K562 (cell line): ENCODE data around the gene GRAMD2A. TPM values are rescaled to one million over a fixed set of nuclear protein-coding genes. Genes with fewer than 3 reads are reported as not detected.

Experiments
- BRD9 ChIP-seq: fragments of 450-650 bp; IDR thresholded peaks from 2 replicates; pipeline ENCODE4 v1.6.1; 2018; ENCODE audit warnings: low read depth; ENCODE audit not compliant: partially characterized antibody
- CBFA2T3 ChIP-seq: fragments of 450-650 bp; IDR thresholded peaks from 2 replicates; pipeline ENCODE4 v1.6.1; 2017
- CHAMP1 ChIP-seq: fragments of 450-650 bp; IDR thresholded peaks from 2 replicates; pipeline ENCODE4 v1.6.1; 2016; ENCODE audit warnings: mild to moderate bottlenecking
- GATAD2A ChIP-seq: fragments of 450-650 bp; IDR thresholded peaks from 2 replicates; pipeline ENCODE4 v1.6.1; 2017
- HCFC1 ChIP-seq: IDR thresholded peaks from 2 replicates; pipeline ENCODE4 v1.6.1; 2012; ENCODE audit warnings: low read depth, low read length, improper control_type of control experiment
- MTF1 ChIP-seq: fragments of 250-450 bp; sonication (Bioruptor Pico); IDR thresholded peaks from 2 replicates; pipeline ENCODE4 v1.9.0; 2021; ENCODE audit warnings: moderate library complexity, mild to moderate bottlenecking, inconsistent platforms, borderline replicate concordance
- NKRF ChIP-seq: fragments of 450-650 bp; IDR thresholded peaks from 2 replicates; pipeline ENCODE4 v1.6.1; 2016; ENCODE audit warnings: borderline replicate concordance
- NONO ChIP-seq, 2 experiments: fragments of 200-400 bp in 1 of 2; fragments of 450-650 bp in 1 of 2; formaldehyde crosslinking in 1 of 2; IDR thresholded peaks; 2 replicates each; pipeline ENCODE4 v1.6.1; 2017; ENCODE audit warnings: low read depth in 2 of 2, mild to moderate bottlenecking in 2 of 2, moderate library complexity in 2 of 2, low read length in 1 of 2
- NR2C2 ChIP-seq, 2 experiments: fragments of 200-800 bp in 1 of 2; sonication (Bioruptor generic) in 1 of 2; sonication (generic) in 1 of 2; formaldehyde crosslinking in 1 of 2; IDR thresholded peaks; 2 replicates each; pipeline versions ENCODE4 v1.6.1 to v1.8.0; 2016 to 2022; ENCODE audit warnings: mild to moderate bottlenecking in 1 of 2, missing compliant biosample characterization in 1 of 2, missing genetic modification characterization in 1 of 2, missing genetic modification reagents in 1 of 2
- PBX2 ChIP-seq, 2 experiments: IDR thresholded peaks in 1 of 2; conservative IDR thresholded peaks in 1 of 2; 2 replicates each; pipeline ENCODE4 v1.6.1; 2016; ENCODE audit warnings: low read depth in 2 of 2, mild to moderate bottlenecking in 1 of 2, missing compliant biosample characterization in 1 of 2, missing genetic modification characterization in 1 of 2, moderate library complexity in 1 of 2
- POLR2G ChIP-seq: fragments of 200-400 bp; formaldehyde crosslinking; IDR thresholded peaks from 2 replicates; pipeline ENCODE4 v1.6.1; 2017; ENCODE audit warnings: low read depth, mild to moderate bottlenecking, antibody characterized with exemption, low read length, moderate library complexity
- SRF ChIP-seq, 2 experiments: fragments of 250-450, 450-650 bp in 1 of 2; sonication (Bioruptor Pico) in 1 of 2; sonication (generic) in 1 of 2; formaldehyde crosslinking; IDR thresholded peaks; 2 replicates each; pipeline versions ENCODE4 v1.5.0 to v1.5.1; 2020 to 2022; ENCODE audit warnings: mild to moderate bottlenecking in 1 of 2, missing genetic modification reagents in 1 of 2
- SRSF3 ChIP-seq: fragments of 200-400 bp; formaldehyde crosslinking; IDR thresholded peaks from 2 replicates; pipeline ENCODE4 v1.6.1; 2016; ENCODE audit warnings: mild to moderate bottlenecking, low read length, moderate library complexity; ENCODE audit not compliant: insufficient read depth
- U2AF2 ChIP-seq: fragments of 200-400 bp; formaldehyde crosslinking; optimal IDR thresholded peaks from 2 replicates; pipeline ENCODE3; 2017; ENCODE audit warnings: low read depth, mild to moderate bottlenecking, low read length
- ZBTB1 ChIP-seq: sonication (generic); formaldehyde crosslinking; IDR thresholded peaks from 2 replicates; pipeline ENCODE4 v1.8.1; 2023; ENCODE audit warnings: missing genetic modification reagents, low read depth, mild to moderate bottlenecking, borderline replicate concordance
- ZNF274 ChIP-seq: IDR thresholded peaks from 2 replicates; pipeline ENCODE4 v1.6.1; 2011; ENCODE audit warnings: low read depth, mild to moderate bottlenecking, low read length, moderate library complexity, borderline replicate concordance
- ZNF740 ChIP-seq, 3 experiments: fragments of 200-800 bp in 1 of 3; sonication (Bioruptor generic) in 1 of 3; sonication (generic) in 1 of 3; formaldehyde crosslinking in 1 of 3; IDR thresholded peaks; 2 replicates each; pipeline versions ENCODE4 v1.6.1 to v1.8.0; 2016 to 2022; ENCODE audit warnings: mild to moderate bottlenecking in 2 of 3, missing compliant biosample characterization in 2 of 3, missing genetic modification characterization in 2 of 3, missing genetic modification reagents in 1 of 3
- ZSCAN29 ChIP-seq: fragments of 450-650 bp; IDR thresholded peaks from 2 replicates; pipeline ENCODE4 v1.6.1; 2017
- ZZZ3 ChIP-seq: fragments of 450-650 bp; IDR thresholded peaks from 2 replicates; pipeline ENCODE4 v1.6.1; 2016; ENCODE audit warnings: antibody characterized with exemption, mild to moderate bottlenecking, moderate library complexity
- polyA plus RNA-seq, 8 experiments: library from polyadenylated mRNA; depleted of rRNA in 4 of 8; stranded (reverse) in 5 of 8; unstranded in 3 of 8; fragments of >200 nt; fragmentation: Nextera tagmentation in 2 of 8; fragmentation: Illumina TruSeq in 1 of 8; extraction: Ambion mirVana in 2 of 8; extraction: Trizol in 1 of 8; gene quantifications; 2 replicates each; pipeline versions ENCODE4 v1.2.1 to v1.2.3, GENCODE V29; 2011 to 2014; ENCODE audit warnings: inconsistent platforms in 1 of 8, missing spikeins in 1 of 8
- total RNA-seq, 7 experiments: library from RNA; depleted of rRNA in 6 of 7; stranded (reverse); fragments of >200 nt in 6 of 7; fragmentation: Illumina TruSeq in 2 of 7; extraction: Trizol in 2 of 7; gene quantifications; 2 replicates each; pipeline versions ENCODE4 v1.2.1 to v1.2.3, GENCODE V29; 2011 to 2021; ENCODE audit warnings: low replicate concordance in 1 of 7

The GRAMD2A gene
- total and polyA plus RNA-seq, 9 of the 15 experiments (the other 6 are each of a cell fraction or from before 2014, with no cell fraction given): 0.08 to 0.22 TPM; not detected in 7

- TF ChIP-seq ZZZ3 (no peak), CHAMP1 (no peak), CBFA2T3 (no peak), ZBTB1 (CRISPR knock-in tag) (peak; percentile 89), PBX2 (CRISPR knock-in tag; IDR thresholded peaks at IDR 0.05; ENCODE audit: low read depth) (no peak), PBX2 (tag; conservative IDR thresholded peaks at IDR 0.05; ENCODE audit: low read depth) (no peak), POLR2G (peak; percentile 83), GATAD2A (no peak), ZNF740 (CRISPR knock-in tag; IDR thresholded peaks at IDR 0.05) (no peak), ZNF740 (tag; IDR thresholded peaks at IDR 0.05) (no peak), ZNF274 (no peak), BRD9 (no peak), HCFC1 (no peak), U2AF2 (no peak), NONO (IDR thresholded peaks at IDR 0.05; ENCODE audit: low read depth in 2 of 2, low read length in 1 of 2) (peak; percentile 29 to 61; a peak in 2 of 4 replicates), NR2C2 (CRISPR knock-in tag; IDR thresholded peaks at IDR 0.05) (no peak), NR2C2 (tag; IDR thresholded peaks at IDR 0.05) (no peak), SRSF3 (no peak), NKRF (0 out of 2 replicates have a peak, but pooled peaks have one; percentile 19), ZSCAN29 (no peak), MTF1 (CRISPR knock-in tag) (no peak), SRF (CRISPR knock-in tag; IDR thresholded peaks at IDR 0.05) (no peak)
Measured at GRCh38 chr15:72117486-72118016, 80.0 kb downstream of the GRAMD2A start (continued).
